ENCODE results near the gene SMOC1. TPM values are rescaled to one million over a fixed set of nuclear protein-coding genes. Genes with fewer than 3 reads are reported as not detected.

SMOC1 gene
- total and polyA plus RNA-seq, 7 donors: 0.27 to 1.3 (median 0.74) TPM; not detected in 3

- intact Hi-C loops (cut with DNase I): no loop called here
- no peaks in the 10 kb centered on the region for H3K4me1 ChIP-seq
- no peak for DNase-seq
- no peak overlapping the region for H3K4me3 ChIP-seq
- H3K27ac ChIP-seq: no peak overlapping the region
- no peaks in the 10 kb centered on the region for H3K27me3 ChIP-seq
- TF ChIP-seq EP300 (IDR thresholded peaks at IDR 0.05): no peak
- H3K36me3 ChIP-seq: no peaks in the 10 kb centered on the region
- no peaks in the 10 kb centered on the region for H3K9me3 ChIP-seq
Observed at GRCh38 chr14:69990323-69990722, 111.1 kb downstream of the SMOC1 start.

GRCh38 chr14:69991422-69991821 lies 112.2 kb downstream of the SMOC1 start:
- no peak for TF ChIP-seq CTCF (IDR thresholded peaks at IDR 0.05)
- TF ChIP-seq POLR2A (IDR thresholded peaks at IDR 0.05): no peak
- TF ChIP-seq EP300 (IDR thresholded peaks at IDR 0.05): no peak
- no peak for TF ChIP-seq POLR2AphosphoS5 (IDR thresholded peaks at IDR 0.05)
- DNase-seq: no peak
- H3K27ac ChIP-seq: no peak overlapping the region
- no peaks in the 10 kb centered on the region for H3K4me1 ChIP-seq
- H3K27me3 ChIP-seq: no peaks in the 10 kb centered on the region
- H3K4me3 ChIP-seq: no peak overlapping the region
- H3K9me3 ChIP-seq: no peaks in the 10 kb centered on the region
- H3K36me3 ChIP-seq: no peaks in the 10 kb centered on the region
- intact Hi-C loops (cut with DNase I): no loop called here

- no peak for TF ChIP-seq EP300 (IDR thresholded peaks at IDR 0.05)
- TF ChIP-seq POLR2AphosphoS5 (IDR thresholded peaks at IDR 0.05): no peak
- no peak for TF ChIP-seq POLR2A (IDR thresholded peaks at IDR 0.05)
- TF ChIP-seq CTCF (IDR thresholded peaks at IDR 0.05): no peak
- DNase-seq: no peak
- Histone ChIP-seq H3K36me3 (no peaks in the 10 kb centered on the region), H3K9me3 (no peaks in the 10 kb centered on the region), H3K4me3 (no peak overlapping the region), H3K4me1 (no peaks in the 10 kb centered on the region), H3K27me3 (no peaks in the 10 kb centered on the region), H3K27ac (no peak overlapping the region)
- 78 to 79% methylated on average over 3 of the region's 3 CpGs for WGBS, 2 donors
- intact Hi-C loops (cut with DNase I): no loop called here
Observed at GRCh38 chr14:69992564-69992963, 113.3 kb downstream of the SMOC1 start.

- Histone ChIP-seq H3K4me3 (no peak overlapping the region), H3K27ac (no peak overlapping the region), H3K27me3 (no peaks in the 10 kb centered on the region), H3K4me1 (no peaks in the 10 kb centered on the region), H3K9me3 (no peaks in the 10 kb centered on the region), H3K36me3 (no peaks in the 10 kb centered on the region)
- DNase-seq: no peak
- WGBS, 2 donors: 83 to 86% methylated on average over 2 of the region's 2 CpGs
- TF ChIP-seq POLR2A (IDR thresholded peaks at IDR 0.05) (no peak), CTCF (IDR thresholded peaks at IDR 0.05) (no peak), EP300 (IDR thresholded peaks at IDR 0.05) (no peak), POLR2AphosphoS5 (IDR thresholded peaks at IDR 0.05) (no peak)
- intact Hi-C loops (cut with DNase I): no loop called here
Observed at GRCh38 chr14:69993326-69993725, 114.1 kb downstream of the SMOC1 start.

- DNase-seq: no peak
- H3K36me3 ChIP-seq: no peaks in the 10 kb centered on the region
- H3K4me1 ChIP-seq: no peaks in the 10 kb centered on the region
- intact Hi-C loops (cut with DNase I): no loop called here
- 46 to 66% methylated on average over 4 of the region's 4 CpGs for WGBS, 2 donors
- no peak overlapping the region for H3K27ac ChIP-seq
- H3K4me3 ChIP-seq: no peak overlapping the region
- no peaks in the 10 kb centered on the region for H3K9me3 ChIP-seq
- no peaks in the 10 kb centered on the region for H3K27me3 ChIP-seq
- TF ChIP-seq CTCF (IDR thresholded peaks at IDR 0.05): no peak
- no peak for TF ChIP-seq EP300 (IDR thresholded peaks at IDR 0.05)
- no peak for TF ChIP-seq POLR2AphosphoS5 (IDR thresholded peaks at IDR 0.05)
- TF ChIP-seq POLR2A (IDR thresholded peaks at IDR 0.05): no peak
Observed at GRCh38 chr14:69994002-69994401, 114.8 kb downstream of the SMOC1 start.

Measured in sigmoid colon (tissue), 7 donors.